Panc1 (cell line): ENCODE results near the gene ARHGEF7. TPM values are rescaled to one million over a fixed set of nuclear protein-coding genes. Genes with fewer than 3 reads are reported as not detected.

ENCODE experiments used
- ATAC-seq: fragments of 200-7000 bp; cut with Tn5 transposase; 2 replicates; pipeline ENCODE4 v1.9.1; 2020; ENCODE audit warnings: mild to moderate bottlenecking, moderate library complexity
- BruUV-seq: library from RNA; stranded (reverse); fragments of 400-500 nt; replicated peaks from 2 replicates; lab custom pipeline; 2021; lab: Mats Ljungman, UMichigan
- CTCF ChIA-PET: fragments of 300-600 bp; sonication (Branson Sonifier 250); formaldehyde crosslinking; loops from one replicate; lab custom pipeline; 2022; ENCODE audit warnings: antibody characterized with exemption; lab: Charles Lee
- POLR2A ChIA-PET: fragments of 300-600 bp; sonication (Branson Sonifier 250); formaldehyde crosslinking; loops from one replicate; lab custom pipeline; 2022; ENCODE audit warnings: antibody characterized with exemption; lab: Charles Lee
- DNase-seq: peaks from one replicate; pipeline ENCODE4 v3.0.0-alpha.2; 2010; ENCODE audit warnings: low read depth, low spot score
- H3K27ac ChIP-seq: 2 replicates; pipeline ENCODE4 v1.5.1; 2011; ENCODE audit warnings: mild to moderate bottlenecking, low read length, inconsistent platforms
- H3K27me3 ChIP-seq: fragments of 200-500 bp; sonication (Bioruptor generic); 2 replicates; pipeline ENCODE4 v1.6.0; 2014; ENCODE audit warnings: low read length, inconsistent platforms; ENCODE audit not compliant: control insufficient read depth, insufficient read depth
- H3K36me3 ChIP-seq: fragments of 200-500 bp; sonication (Bioruptor generic); 2 replicates; pipeline ENCODE4 v1.5.1; 2014; ENCODE audit warnings: inconsistent platforms, mild to moderate bottlenecking, low read length, moderate library complexity; ENCODE audit not compliant: control insufficient read depth, insufficient read depth
- H3K4me1 ChIP-seq: 2 replicates; pipeline ENCODE4 v1.5.1; 2011; ENCODE audit warnings: inconsistent platforms, mild to moderate bottlenecking, low read length, moderate library complexity; ENCODE audit not compliant: control insufficient read depth, insufficient read depth
- H3K4me3 ChIP-seq, 2 experiments: 2 replicates each; pipeline ENCODE4 v1.5.1; 2011 to 2012; ENCODE audit warnings: low read depth in 2 of 2, low read length in 2 of 2, mild to moderate bottlenecking in 2 of 2, inconsistent platforms in 1 of 2, moderate library complexity in 1 of 2
- H3K9me3 ChIP-seq: fragments of 200-500 bp; sonication (Bioruptor generic); 2 replicates; pipeline ENCODE4 v1.5.1; 2014; ENCODE audit warnings: low read depth, mild to moderate bottlenecking, inconsistent platforms, low read length, moderate library complexity; ENCODE audit not compliant: control insufficient read depth, insufficient read depth
- POLR2AphosphoS5 ChIP-seq: IDR thresholded peaks from 2 replicates; pipeline ENCODE4 v1.6.1; 2012; ENCODE audit warnings: mild to moderate bottlenecking, low read depth, low read length, moderate library complexity
- SIN3A ChIP-seq: IDR thresholded peaks from 2 replicates; pipeline ENCODE4 v1.6.1; 2012; ENCODE audit warnings: low read depth, mild to moderate bottlenecking, low read length, moderate library complexity, borderline replicate concordance; ENCODE audit not compliant: insufficient read depth
- TCF7L2 ChIP-seq: IDR thresholded peaks from 2 replicates; pipeline ENCODE4 v1.6.1; 2011; ENCODE audit warnings: mild to moderate bottlenecking, low read depth, low read length, inconsistent platforms
- in situ Hi-C: cut with HindIII; loops from 2 replicates; pipeline ENCODE4 v1.10.0; 2016; ENCODE audit warnings: low sequenced_read_pairs, low pct_unique_long_range_greater_than_20kb
- intact Hi-C: fragments of 100-400 bp; cut with micrococcal nuclease; formaldehyde crosslinking; loops from one replicate; pipeline ENCODE4 v1.10.0; 2022; ENCODE audit not compliant: unreplicated experiment
- total RNA-seq: library from RNA; stranded (reverse); gene quantifications from one replicate; pipeline ENCODE4 v1.2.1, GENCODE V29; 2021; ENCODE audit not compliant: unreplicated experiment
- TF ChIP-seq, protein P1 (sequence below): fragments of 450-650 bp; IDR thresholded peaks from 2 replicates; pipeline ENCODE4 v1.5.1; 2017; ENCODE audit warnings: mild to moderate bottlenecking
- TF ChIP-seq, protein P2 (sequence below), 2 experiments: IDR thresholded peaks; 2 replicates each; pipeline ENCODE4 v1.6.1; 2011 to 2012; ENCODE audit warnings: low read depth in 2 of 2, control low read depth in 1 of 2, low read length in 1 of 2, mild to moderate bottlenecking in 1 of 2, moderate library complexity in 1 of 2; ENCODE audit not compliant: insufficient read depth in 1 of 2

ARHGEF7 gene
- total RNA-seq, 1 experiment from 2014 or later, result 36.4 TPM

GRCh38 chr13:111265701-111266035 lies 150.6 kb downstream of the ARHGEF7 start:
- in situ Hi-C loops, result no loop called here
- ChIA-PET CTCF (no interaction called here), POLR2A (no interaction called here)
- H3K27ac ChIP-seq, result no peak overlapping the region
- H3K27me3 ChIP-seq, result no peaks in the 10 kb centered on the region
- ATAC-seq (no peak), DNase-seq (no peak)
- no peaks in the 10 kb centered on the region for H3K9me3 ChIP-seq
- intact Hi-C loops, result no loop called here
- no peaks in the 10 kb centered on the region for H3K4me1 ChIP-seq
- H3K36me3 ChIP-seq, result no peaks in the 10 kb centered on the region
- TF ChIP-seq, protein P1, sequence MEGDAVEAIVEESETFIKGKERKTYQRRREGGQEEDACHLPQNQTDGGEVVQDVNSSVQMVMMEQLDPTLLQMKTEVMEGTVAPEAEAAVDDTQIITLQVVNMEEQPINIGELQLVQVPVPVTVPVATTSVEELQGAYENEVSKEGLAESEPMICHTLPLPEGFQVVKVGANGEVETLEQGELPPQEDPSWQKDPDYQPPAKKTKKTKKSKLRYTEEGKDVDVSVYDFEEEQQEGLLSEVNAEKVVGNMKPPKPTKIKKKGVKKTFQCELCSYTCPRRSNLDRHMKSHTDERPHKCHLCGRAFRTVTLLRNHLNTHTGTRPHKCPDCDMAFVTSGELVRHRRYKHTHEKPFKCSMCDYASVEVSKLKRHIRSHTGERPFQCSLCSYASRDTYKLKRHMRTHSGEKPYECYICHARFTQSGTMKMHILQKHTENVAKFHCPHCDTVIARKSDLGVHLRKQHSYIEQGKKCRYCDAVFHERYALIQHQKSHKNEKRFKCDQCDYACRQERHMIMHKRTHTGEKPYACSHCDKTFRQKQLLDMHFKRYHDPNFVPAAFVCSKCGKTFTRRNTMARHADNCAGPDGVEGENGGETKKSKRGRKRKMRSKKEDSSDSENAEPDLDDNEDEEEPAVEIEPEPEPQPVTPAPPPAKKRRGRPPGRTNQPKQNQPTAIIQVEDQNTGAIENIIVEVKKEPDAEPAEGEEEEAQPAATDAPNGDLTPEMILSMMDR, result no peak
- no peak for TF ChIP-seq TCF7L2
- no peak overlapping the region for H3K4me3 ChIP-seq
- BruUV-seq, result no TSS peak

- in situ Hi-C loops (no loop called here), intact Hi-C loops (no loop called here)
- H3K36me3 ChIP-seq, result no peaks in the 10 kb centered on the region
- no peaks in the 10 kb centered on the region for H3K4me1 ChIP-seq
- H3K4me3 ChIP-seq, result no peak overlapping the region
- H3K27me3 ChIP-seq, result no peaks in the 10 kb centered on the region
- POLR2A ChIA-PET, result no interaction called here
- H3K9me3 ChIP-seq, result no peaks in the 10 kb centered on the region
- no TSS peak for BruUV-seq
- TF ChIP-seq TCF7L2 (no peak), POLR2AphosphoS5 (no peak), SIN3A (no peak)
- TF ChIP-seq, protein P1, result no peak
- TF ChIP-seq, protein P2, sequence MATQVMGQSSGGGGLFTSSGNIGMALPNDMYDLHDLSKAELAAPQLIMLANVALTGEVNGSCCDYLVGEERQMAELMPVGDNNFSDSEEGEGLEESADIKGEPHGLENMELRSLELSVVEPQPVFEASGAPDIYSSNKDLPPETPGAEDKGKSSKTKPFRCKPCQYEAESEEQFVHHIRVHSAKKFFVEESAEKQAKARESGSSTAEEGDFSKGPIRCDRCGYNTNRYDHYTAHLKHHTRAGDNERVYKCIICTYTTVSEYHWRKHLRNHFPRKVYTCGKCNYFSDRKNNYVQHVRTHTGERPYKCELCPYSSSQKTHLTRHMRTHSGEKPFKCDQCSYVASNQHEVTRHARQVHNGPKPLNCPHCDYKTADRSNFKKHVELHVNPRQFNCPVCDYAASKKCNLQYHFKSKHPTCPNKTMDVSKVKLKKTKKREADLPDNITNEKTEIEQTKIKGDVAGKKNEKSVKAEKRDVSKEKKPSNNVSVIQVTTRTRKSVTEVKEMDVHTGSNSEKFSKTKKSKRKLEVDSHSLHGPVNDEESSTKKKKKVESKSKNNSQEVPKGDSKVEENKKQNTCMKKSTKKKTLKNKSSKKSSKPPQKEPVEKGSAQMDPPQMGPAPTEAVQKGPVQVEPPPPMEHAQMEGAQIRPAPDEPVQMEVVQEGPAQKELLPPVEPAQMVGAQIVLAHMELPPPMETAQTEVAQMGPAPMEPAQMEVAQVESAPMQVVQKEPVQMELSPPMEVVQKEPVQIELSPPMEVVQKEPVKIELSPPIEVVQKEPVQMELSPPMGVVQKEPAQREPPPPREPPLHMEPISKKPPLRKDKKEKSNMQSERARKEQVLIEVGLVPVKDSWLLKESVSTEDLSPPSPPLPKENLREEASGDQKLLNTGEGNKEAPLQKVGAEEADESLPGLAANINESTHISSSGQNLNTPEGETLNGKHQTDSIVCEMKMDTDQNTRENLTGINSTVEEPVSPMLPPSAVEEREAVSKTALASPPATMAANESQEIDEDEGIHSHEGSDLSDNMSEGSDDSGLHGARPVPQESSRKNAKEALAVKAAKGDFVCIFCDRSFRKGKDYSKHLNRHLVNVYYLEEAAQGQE (IDR thresholded peaks at IDR 0.05; ENCODE audit: insufficient read depth in 1 of 2, low read depth in 2 of 2, low read length in 1 of 2), result no peak
- ATAC-seq (no peak), DNase-seq (no peak)
- H3K27ac ChIP-seq, result no peak overlapping the region
- CTCF ChIA-PET, result no interaction called here
Measured at GRCh38 chr13:111267205-111267604, 152.1 kb downstream of the ARHGEF7 start.
